VCaP (cell line): ENCODE measurements around the gene BLVRA.

Experiments used
- H3K27ac ChIP-seq: fragments of 450-650 bp; 2 replicates; pipeline ENCODE4 v1.5.1; 2017
- TF ChIP-seq, protein P1 (sequence below): fragments of 450-650 bp; conservative IDR thresholded peaks from 2 replicates; pipeline ENCODE4 v1.5.1; 2017; ENCODE audit warnings: mild to moderate bottlenecking, moderate library complexity

BLVRA gene

DNA sequence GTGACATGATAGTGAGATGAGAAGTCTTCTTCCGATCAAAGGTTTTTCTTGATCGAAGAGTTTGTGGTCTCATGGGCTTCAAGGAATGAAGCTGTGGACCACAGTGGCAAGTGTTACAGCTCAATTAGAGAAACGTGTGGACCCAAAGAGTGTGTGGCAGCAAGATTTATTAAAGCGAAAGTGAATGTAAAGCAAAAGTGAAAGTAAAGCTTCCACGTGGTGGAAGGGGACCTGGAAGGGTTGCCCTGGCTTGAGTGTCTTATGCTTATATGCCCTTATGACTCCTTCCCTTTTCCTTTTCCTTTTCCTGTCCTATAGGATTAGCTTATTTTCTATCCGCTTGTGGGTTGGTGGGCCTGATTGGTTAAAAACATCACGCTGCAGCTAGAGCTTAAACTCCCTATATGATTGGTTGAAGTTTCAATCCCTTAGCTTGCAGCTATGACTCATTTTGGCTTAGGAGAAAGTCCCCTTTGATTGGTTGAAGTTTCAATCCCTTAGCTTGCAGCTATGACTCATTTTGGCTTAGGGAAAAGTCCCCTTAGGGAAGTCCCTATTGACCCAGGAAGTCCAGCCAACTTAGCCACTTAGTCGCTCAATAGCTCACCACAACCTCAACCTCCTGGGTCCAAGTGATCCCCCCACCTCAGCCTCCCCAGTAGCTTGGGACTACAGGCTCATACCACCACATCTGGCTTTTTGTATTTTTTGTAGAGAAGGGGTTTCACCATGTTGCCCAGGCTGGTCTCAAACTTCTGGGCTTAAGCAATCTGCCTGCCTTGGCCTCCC, 76.2 kb downstream of the BLVRA start:
- TF ChIP-seq, protein P1, sequence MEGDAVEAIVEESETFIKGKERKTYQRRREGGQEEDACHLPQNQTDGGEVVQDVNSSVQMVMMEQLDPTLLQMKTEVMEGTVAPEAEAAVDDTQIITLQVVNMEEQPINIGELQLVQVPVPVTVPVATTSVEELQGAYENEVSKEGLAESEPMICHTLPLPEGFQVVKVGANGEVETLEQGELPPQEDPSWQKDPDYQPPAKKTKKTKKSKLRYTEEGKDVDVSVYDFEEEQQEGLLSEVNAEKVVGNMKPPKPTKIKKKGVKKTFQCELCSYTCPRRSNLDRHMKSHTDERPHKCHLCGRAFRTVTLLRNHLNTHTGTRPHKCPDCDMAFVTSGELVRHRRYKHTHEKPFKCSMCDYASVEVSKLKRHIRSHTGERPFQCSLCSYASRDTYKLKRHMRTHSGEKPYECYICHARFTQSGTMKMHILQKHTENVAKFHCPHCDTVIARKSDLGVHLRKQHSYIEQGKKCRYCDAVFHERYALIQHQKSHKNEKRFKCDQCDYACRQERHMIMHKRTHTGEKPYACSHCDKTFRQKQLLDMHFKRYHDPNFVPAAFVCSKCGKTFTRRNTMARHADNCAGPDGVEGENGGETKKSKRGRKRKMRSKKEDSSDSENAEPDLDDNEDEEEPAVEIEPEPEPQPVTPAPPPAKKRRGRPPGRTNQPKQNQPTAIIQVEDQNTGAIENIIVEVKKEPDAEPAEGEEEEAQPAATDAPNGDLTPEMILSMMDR = no peak
- no peak overlapping the region for H3K27ac ChIP-seq

DNA sequence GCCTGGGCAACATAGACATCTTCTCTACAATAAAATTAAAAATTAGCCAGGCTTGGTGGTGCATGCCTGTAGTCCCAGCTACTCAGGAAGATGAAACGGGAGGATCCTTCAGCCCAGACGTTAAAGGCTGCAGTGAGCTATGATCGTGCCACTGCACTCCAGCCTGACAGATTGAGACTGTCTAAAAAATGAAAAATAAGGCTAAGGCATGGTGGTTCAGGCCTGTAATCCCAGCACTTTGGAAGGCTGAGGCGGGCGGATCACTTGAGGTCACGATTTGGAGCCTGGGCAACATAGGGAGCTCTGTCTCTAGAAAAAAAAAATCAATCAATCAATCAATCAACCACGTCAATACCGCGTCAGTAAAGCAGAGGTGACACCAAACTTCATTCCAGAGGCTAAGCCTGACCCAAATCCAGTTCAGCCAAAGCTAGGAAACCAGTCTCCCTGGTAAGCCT, 79.8 kb downstream of the BLVRA start:
- H3K27ac ChIP-seq = no peak overlapping the region
- TF ChIP-seq, protein P1 = no peak

DNA sequence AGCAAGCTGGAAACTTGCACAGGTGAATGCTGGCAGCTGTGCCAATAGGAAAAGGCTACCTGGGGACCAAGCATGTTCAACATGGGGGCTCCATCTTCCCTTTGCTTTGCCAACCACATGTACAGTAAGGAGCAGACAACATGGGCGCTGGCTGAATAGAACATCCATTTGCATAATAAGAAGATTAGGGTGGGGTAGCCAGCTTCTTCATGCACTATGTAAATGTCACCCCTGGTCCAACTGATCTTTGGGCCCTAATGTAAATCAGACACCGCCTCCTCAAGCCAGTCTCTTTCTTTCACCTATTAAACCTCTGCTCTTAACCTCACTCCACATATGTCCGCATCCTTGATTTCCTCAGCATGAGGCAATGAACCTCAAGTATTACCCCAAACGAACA, 84.8 kb downstream of the BLVRA start:
- no peak overlapping the region for H3K27ac ChIP-seq
- TF ChIP-seq, protein P1 = no peak

DNA sequence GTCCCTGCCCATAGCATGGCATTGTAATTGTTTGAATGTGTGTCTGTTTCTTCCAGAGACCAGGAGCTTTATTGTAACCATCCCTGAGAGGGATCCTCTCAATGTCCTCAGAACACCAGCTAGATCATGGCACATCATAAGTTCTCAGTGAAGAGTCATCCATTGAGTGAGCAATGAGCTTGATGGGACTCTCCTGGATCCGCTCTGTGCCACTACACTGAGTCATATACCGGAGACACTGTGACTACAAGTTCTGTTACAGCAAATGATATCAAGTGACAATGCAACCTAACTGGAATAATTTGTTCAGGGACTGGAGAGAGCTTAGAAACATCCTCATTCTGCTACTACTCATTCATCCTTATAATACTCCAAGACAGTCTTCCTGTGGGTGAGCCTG, 85.8 kb downstream of the BLVRA start:
- TF ChIP-seq, protein P1 = no peak

DNA sequence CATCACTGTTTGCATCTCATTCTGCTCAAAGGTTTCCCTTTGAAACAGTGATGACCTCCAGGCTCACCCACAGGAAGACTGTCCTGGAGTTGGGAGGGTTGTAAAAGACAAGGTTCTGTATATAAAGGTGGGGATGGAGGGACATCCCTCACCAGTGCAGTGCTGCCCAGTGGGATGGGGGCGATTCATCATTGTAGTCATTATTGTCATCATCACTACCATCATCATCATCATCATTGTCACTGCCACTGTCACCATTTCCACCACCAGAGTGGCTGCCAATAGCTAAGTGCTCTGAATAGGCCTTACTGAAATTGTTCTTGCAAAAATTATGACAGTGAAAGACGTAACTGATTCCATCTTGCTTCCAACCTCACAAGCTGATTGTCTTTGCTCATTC, 86.2 kb downstream of the BLVRA start:
- no peak overlapping the region for H3K27ac ChIP-seq
- TF ChIP-seq, protein P1 = no peak

More for the DNA sequence above, 85.8 kb downstream of the BLVRA start:
- H3K27ac ChIP-seq = no peak overlapping the region

DNA sequence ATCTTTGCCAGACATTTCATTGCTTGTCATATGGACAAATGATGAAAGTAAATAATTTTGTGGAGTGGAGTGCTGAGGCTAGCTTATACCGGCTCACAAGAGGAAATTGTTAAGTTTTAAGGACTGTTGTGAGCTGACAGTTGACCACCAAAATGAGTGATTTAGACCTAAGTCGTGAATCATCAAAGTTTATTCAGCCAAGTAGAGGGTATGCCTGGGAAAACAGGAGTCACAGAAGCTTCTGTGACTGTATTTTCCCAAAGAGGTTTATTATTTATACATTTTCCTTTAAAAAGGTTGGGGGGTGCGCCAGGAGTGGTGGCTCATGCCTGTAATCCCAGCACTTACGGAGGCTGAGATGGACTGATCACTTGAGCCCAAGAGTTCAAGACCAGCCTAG, 89.0 kb downstream of the BLVRA start:
- no peak overlapping the region for H3K27ac ChIP-seq
- TF ChIP-seq, protein P1 = no peak

DNA sequence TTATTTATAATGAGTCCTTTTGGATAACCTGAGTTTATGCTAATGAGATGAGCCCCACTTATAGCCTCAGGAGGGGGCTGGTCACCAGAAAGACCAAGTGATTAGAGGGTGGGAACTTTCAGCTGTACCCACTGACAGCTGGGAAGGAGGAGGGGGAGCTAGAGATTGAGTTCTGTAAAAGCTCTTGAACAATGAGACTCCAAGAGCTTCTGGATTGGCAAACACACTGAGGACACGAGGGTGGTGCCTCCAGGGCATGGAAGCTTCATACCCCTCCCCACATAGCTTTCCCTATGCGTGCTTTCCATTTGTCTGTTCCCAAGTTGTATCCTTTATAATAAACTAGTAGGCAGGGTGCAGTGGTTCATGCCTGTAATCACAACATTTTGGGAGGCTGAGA, 90.6 kb downstream of the BLVRA start:
- no peak overlapping the region for H3K27ac ChIP-seq
- TF ChIP-seq, protein P1 = no peak
